Frontal cortex (tissue), 4 donors: ENCODE data around the gene DLL1. TPM values are rescaled to one million over a fixed set of nuclear protein-coding genes. Genes with fewer than 3 reads are reported as not detected.
A peak's percentile ranks its signal among the peaks of the same experiment; 100 is the strongest.

Experiments
- DNase-seq, 2 donors: peaks; one replicate each; pipeline ENCODE4 v3.0.0; 2012; ENCODE audit warnings: low spot score in 2 of 2
- FAIRE-seq: peaks from 2 replicates; lab custom pipeline; 2012; peaks lifted over from hg19 to GRCh38; lab: Jason Lieb, UNC
- total RNA-seq: library from RNA; depleted of rRNA; stranded (reverse); fragments of >200 nt; gene quantifications from one replicate; pipeline ENCODE4 v1.2.3, GENCODE V29; 2014
- donor health status: control.
- donor health status: control.
- donor health status: control.

DLL1 gene
- total RNA-seq, 1 donor from 2014 or later, result 9.0 TPM

- DNase-seq (no peak), FAIRE-seq (no peak)
Measured at GRCh38 chr6:170296746-170297575, 6.1 kb upstream of the DLL1 start.

GRCh38 chr6:170296423-170296745 is 5.5 kb upstream of the DLL1 start:
- DNase-seq (no peak), FAIRE-seq (no peak)

- DNase-seq (no peak), FAIRE-seq (no peak)
Measured at GRCh38 chr6:170295510-170296422, 4.9 kb upstream of the DLL1 start.

GRCh38 chr6:170294813-170295509 is 4.1 kb upstream of the DLL1 start:
- FAIRE-seq (no peak), DNase-seq (no peak)

- FAIRE-seq, result no peak
- no peak for DNase-seq
Measured at GRCh38 chr6:170294298-170294730, 3.4 kb upstream of the DLL1 start.

GRCh38 chr6:170293341-170294231 is 2.7 kb upstream of the DLL1 start:
- DNase-seq (no peak), FAIRE-seq (no peak)

- FAIRE-seq (no peak), DNase-seq (peak; percentile 68 to 75)
Measured at GRCh38 chr6:170292407-170293158, 1.7 kb upstream of the DLL1 start.

GRCh38 chr6:170292111-170292406 is 1.2 kb upstream of the DLL1 start:
- FAIRE-seq, result no peak
- DNase-seq, result no peak

GRCh38 chr6:170291271-170292110 is 613 bp upstream of the DLL1 start:
- DNase-seq, result peak; percentile 62 to 77
- no peak for FAIRE-seq

- DNase-seq (no peak), FAIRE-seq (no peak)
Measured at GRCh38 chr6:170289951-170290295, 955 bp downstream of the DLL1 start.

- no peak for DNase-seq
Measured at GRCh38 chr6:170289180-170289931, 1.5 kb downstream of the DLL1 start.

GRCh38 chr6:170288852-170289179 is 2.1 kb downstream of the DLL1 start:
- no peak for DNase-seq
- FAIRE-seq, result no peak

More at GRCh38 chr6:170289180-170289931, 1.5 kb downstream of the DLL1 start:
- FAIRE-seq, result no peak

GRCh38 chr6:170288091-170288631 is 2.7 kb downstream of the DLL1 start:
- no peak for DNase-seq
- no peak for FAIRE-seq

GRCh38 chr6:170287371-170287876 is 3.5 kb downstream of the DLL1 start:
- FAIRE-seq, result no peak
- no peak for DNase-seq

GRCh38 chr6:170286934-170287265 is 4.0 kb downstream of the DLL1 start:
- no peak for DNase-seq
- no peak for FAIRE-seq

GRCh38 chr6:170286246-170286933 is 4.5 kb downstream of the DLL1 start:
- no peak for FAIRE-seq
- DNase-seq, result no peak

- no peak for FAIRE-seq
Measured at GRCh38 chr6:170285482-170285881, 5.4 kb downstream of the DLL1 start.

More at GRCh38 chr6:170285482-170285881, 5.4 kb downstream of the DLL1 start:
- no peak for DNase-seq
